OCI-LY7 (cell line): Measurements from ENCODE around the gene GPD1L. TPM values are rescaled to one million over a fixed set of nuclear protein-coding genes. Genes with fewer than 3 reads are reported as not detected.

Experiments
- BruUV-seq: library from RNA; stranded (reverse); fragments of 400-500 nt; replicated peaks from 2 replicates; lab custom pipeline; 2021; lab: Mats Ljungman, UMichigan
- CTCF ChIA-PET: fragments of 300-600 bp; sonication (Branson Sonifier 250); formaldehyde crosslinking; loops from one replicate; lab custom pipeline; 2022; ENCODE audit warnings: antibody characterized with exemption; ENCODE audit not compliant: unreplicated experiment; lab: Charles Lee
- POLR2A ChIA-PET: fragments of 300-600 bp; sonication (Branson Sonifier 250); formaldehyde crosslinking; loops from one replicate; lab custom pipeline; 2022; ENCODE audit warnings: antibody characterized with exemption; lab: Charles Lee
- DNase-seq: peaks from one replicate; pipeline ENCODE4 v3.0.0-alpha.2; 2015; ENCODE audit warnings: low spot score
- H2AFZ ChIP-seq: fragments of 200-600 bp; sonication (generic), shearing (Covaris generic); 2 replicates; pipeline ENCODE4 v1.6.1; 2014; ENCODE audit warnings: mild to moderate bottlenecking, antibody characterized with exemption, low read length, moderate library complexity
- H3K27ac ChIP-seq: fragments of 200-600 bp; sonication (generic); 2 replicates; pipeline ENCODE4 v1.5.1; 2014; ENCODE audit warnings: mixed run types, low read depth, mild to moderate bottlenecking, moderate library complexity, low read length, inconsistent platforms; ENCODE audit not compliant: poor library complexity, severe bottlenecking
- H3K36me3 ChIP-seq: fragments of 200-600 bp; sonication (generic); 2 replicates; pipeline ENCODE4 v1.6.1; 2014; ENCODE audit warnings: mild to moderate bottlenecking, antibody characterized with exemption, low read length, moderate library complexity, mixed read lengths; ENCODE audit not compliant: insufficient read depth
- H3K4me1 ChIP-seq: fragments of 200-600 bp; sonication (generic); 2 replicates; pipeline ENCODE4 v1.5.1; 2014; ENCODE audit warnings: mild to moderate bottlenecking, low read length; ENCODE audit not compliant: insufficient read depth, poor library complexity, severe bottlenecking
- H3K4me2 ChIP-seq: fragments of 200-600 bp; sonication (generic); 2 replicates; pipeline ENCODE4 v1.6.1; 2014; ENCODE audit warnings: mild to moderate bottlenecking, low read length
- H3K4me3 ChIP-seq: fragments of 200-600 bp; sonication (generic); 2 replicates; pipeline ENCODE4 v1.5.1; 2014; ENCODE audit warnings: mild to moderate bottlenecking, low read depth, low read length; ENCODE audit not compliant: poor library complexity, severe bottlenecking
- H3K79me2 ChIP-seq: fragments of 200-600 bp; sonication (generic); 2 replicates; pipeline ENCODE4 v1.6.1; 2016; ENCODE audit warnings: low read depth, mild to moderate bottlenecking, low read length, moderate library complexity, mixed read lengths; ENCODE audit not compliant: insufficient read depth
- H3K9me2 ChIP-seq: fragments of 200-600 bp; sonication (generic); 2 replicates; pipeline ENCODE4 v1.6.1; 2016; ENCODE audit warnings: mild to moderate bottlenecking, low read length, mixed read lengths; ENCODE audit not compliant: insufficient read depth
- H3K9me3 ChIP-seq: fragments of 200-600 bp; sonication (generic); 2 replicates; pipeline ENCODE4 v1.6.1; 2014; ENCODE audit warnings: mild to moderate bottlenecking, mixed run types, low read length, mixed read lengths
- H4K20me1 ChIP-seq: fragments of 200-600 bp; sonication (generic); 2 replicates; pipeline ENCODE4 v1.6.1; 2014; ENCODE audit warnings: mild to moderate bottlenecking, antibody characterized with exemption, low read length, moderate library complexity, mixed read lengths; ENCODE audit not compliant: insufficient read depth
- EZH2phosphoT487 ChIP-seq: fragments of 200-600 bp; sonication (generic); IDR thresholded peaks from 2 replicates; pipeline ENCODE4 v1.6.1; 2018; ENCODE audit warnings: low read depth, borderline replicate concordance, mild to moderate bottlenecking, mixed run types, antibody characterized with exemption, low read length, moderate library complexity, mixed read lengths
- intact Hi-C: fragments of 100-400 bp; cut with micrococcal nuclease; formaldehyde crosslinking; loops from one replicate; pipeline ENCODE4 v1.10.0; 2022; ENCODE audit not compliant: unreplicated experiment
- total RNA-seq, 2 experiments: library from RNA; depleted of rRNA in 1 of 2; stranded (reverse); fragments of >200 nt in 1 of 2; shearing (Covaris generic) in 1 of 2; gene quantifications; 2 replicates each; pipeline ENCODE4 v1.2.3, GENCODE V29; 2014 to 2022
- TF ChIP-seq, protein P1 (sequence below): fragments of 200-600 bp; sonication (generic); conservative IDR thresholded peaks from 2 replicates; pipeline ENCODE4 v1.5.1; 2014; ENCODE audit warnings: mild to moderate bottlenecking, antibody characterized with exemption, low read length, moderate library complexity, mixed read lengths

Gene GPD1L
- total RNA-seq, 2 experiments from 2014 or later = 27.5 to 29.2 TPM

DNA sequence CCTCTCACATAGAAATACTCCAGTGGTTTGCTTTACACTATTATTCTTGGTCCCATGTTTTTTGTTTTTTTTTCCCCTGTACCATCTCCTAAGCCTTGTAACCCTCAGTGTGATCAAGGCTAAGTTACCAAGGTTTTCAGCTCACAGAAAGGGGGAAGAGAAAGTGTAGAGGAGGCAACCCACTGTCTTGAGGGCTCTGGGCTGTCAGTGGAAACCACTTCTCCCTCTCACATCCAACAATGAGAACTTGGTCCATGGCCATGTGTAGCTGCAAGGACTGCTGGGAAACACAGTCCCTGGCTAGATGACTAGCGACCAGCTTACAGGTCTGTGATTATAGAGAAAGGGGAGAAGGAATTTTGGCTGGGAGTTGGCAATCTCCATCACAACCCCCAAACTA is 30.3 kb downstream of the GPD1L start:
- POLR2A ChIA-PET = no interaction called here
- no peak for DNase-seq
- H3K9me3 ChIP-seq = no peaks in the 10 kb centered on the region
- no peak overlapping the region for H3K27ac ChIP-seq
- H3K9me2 ChIP-seq = no peaks in the 10 kb centered on the region
- no peak overlapping the region for H3K4me3 ChIP-seq
- peaks cover 17% of the 10 kb centered on the region for H3K4me1 ChIP-seq
- TF ChIP-seq EZH2phosphoT487 = no peak
- TF ChIP-seq, protein P1, sequence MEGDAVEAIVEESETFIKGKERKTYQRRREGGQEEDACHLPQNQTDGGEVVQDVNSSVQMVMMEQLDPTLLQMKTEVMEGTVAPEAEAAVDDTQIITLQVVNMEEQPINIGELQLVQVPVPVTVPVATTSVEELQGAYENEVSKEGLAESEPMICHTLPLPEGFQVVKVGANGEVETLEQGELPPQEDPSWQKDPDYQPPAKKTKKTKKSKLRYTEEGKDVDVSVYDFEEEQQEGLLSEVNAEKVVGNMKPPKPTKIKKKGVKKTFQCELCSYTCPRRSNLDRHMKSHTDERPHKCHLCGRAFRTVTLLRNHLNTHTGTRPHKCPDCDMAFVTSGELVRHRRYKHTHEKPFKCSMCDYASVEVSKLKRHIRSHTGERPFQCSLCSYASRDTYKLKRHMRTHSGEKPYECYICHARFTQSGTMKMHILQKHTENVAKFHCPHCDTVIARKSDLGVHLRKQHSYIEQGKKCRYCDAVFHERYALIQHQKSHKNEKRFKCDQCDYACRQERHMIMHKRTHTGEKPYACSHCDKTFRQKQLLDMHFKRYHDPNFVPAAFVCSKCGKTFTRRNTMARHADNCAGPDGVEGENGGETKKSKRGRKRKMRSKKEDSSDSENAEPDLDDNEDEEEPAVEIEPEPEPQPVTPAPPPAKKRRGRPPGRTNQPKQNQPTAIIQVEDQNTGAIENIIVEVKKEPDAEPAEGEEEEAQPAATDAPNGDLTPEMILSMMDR = no peak
- H3K79me2 ChIP-seq = no peaks in the 10 kb centered on the region
- peaks cover 41% of the 10 kb centered on the region for H3K36me3 ChIP-seq
- CTCF ChIA-PET = no interaction called here
- no peak overlapping the region for H2AFZ ChIP-seq
- no peaks in the 10 kb centered on the region for H4K20me1 ChIP-seq
- no peak overlapping the region for H3K4me2 ChIP-seq
- BruUV-seq = no TSS peak
- intact Hi-C loops = no loop called here

DNA sequence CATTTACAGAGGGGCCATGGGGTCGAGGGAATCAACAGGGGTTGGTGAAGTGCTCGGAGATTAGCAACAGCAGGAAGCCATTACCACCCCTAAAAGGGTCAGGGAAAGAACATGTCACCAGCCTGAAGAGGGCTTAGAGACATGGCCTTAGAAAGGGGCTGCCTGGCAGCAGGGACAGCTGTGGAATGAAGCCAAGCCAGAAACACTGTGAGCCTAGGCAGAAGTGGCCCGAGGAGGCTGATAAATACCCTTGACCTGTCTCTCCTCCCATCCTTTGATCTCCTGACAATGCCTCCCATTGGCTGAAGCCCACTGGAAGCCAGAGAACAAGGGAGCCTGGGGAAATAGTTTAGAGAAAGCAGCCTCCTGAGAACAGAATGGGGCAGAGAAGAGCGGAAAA is 31.4 kb downstream of the GPD1L start:
- POLR2A ChIA-PET = no interaction called here
- Histone ChIP-seq H3K4me3 (no peak overlapping the region), H3K9me3 (no peaks in the 10 kb centered on the region), H3K36me3 (peaks cover 46% of the 10 kb centered on the region), H3K79me2 (no peaks in the 10 kb centered on the region), H3K4me1 (peaks cover 17% of the 10 kb centered on the region), H3K4me2 (peak overlapping the region; percentile 49; the same call in 1 of the 2 replicates), H3K27ac (no peak overlapping the region), H2AFZ (no peak overlapping the region), H3K9me2 (no peaks in the 10 kb centered on the region), H4K20me1 (no peaks in the 10 kb centered on the region)
- CTCF ChIA-PET = interaction anchor here (1.1 kb wide), 1 partner anchor 118 kb away, joined by 3 read pairs; no protein-coding TSS in a partner anchor
- intact Hi-C loops = no loop called here
- BruUV-seq = no TSS peak
- no peak for TF ChIP-seq EZH2phosphoT487
- TF ChIP-seq, protein P1 = no peak
- no peak for DNase-seq

DNA sequence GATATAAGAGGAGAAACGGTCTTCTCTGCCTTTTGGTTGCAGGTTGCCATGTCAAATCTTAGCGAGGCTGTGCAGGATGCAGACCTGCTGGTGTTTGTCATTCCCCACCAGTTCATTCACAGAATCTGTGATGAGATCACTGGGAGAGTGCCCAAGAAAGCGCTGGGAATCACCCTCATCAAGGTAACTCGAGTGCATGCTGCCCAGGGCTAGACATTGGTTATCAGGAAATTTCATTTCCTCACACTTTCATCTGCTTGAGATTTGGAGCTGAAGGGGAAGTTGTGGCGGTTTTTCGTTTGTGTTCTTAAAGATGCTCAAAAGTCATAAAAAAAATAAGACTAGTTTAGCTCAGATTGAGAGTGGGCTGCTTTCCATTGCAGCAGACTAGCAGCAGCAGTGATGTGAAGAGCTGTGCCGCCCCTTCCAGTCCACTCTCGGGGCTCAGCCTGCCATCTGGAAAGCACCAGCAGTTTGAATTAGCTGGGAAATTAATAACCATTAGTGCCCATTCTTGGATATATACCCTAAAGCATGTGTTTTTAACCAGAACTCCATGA is 32.2 kb downstream of the GPD1L start:
- ChIA-PET POLR2A (interaction anchor here (0.6 to 1.4 kb wide), 4 partner anchors 9 to 607 kb away, joined by 3 to 5 read pairs (median 4); no protein-coding TSS in a partner anchor), CTCF (interaction anchor here (0.8 to 1.1 kb wide), 2 partner anchors 9 to 119 kb away, joined by 3 read pairs; no protein-coding TSS in a partner anchor)
- peaks cover 51% of the 10 kb centered on the region for H3K36me3 ChIP-seq
- no TSS peak for BruUV-seq
- peak overlapping the region; percentile 49 for H3K4me2 ChIP-seq
- H3K9me3 ChIP-seq = no peaks in the 10 kb centered on the region
- H3K4me1 ChIP-seq = peaks cover 17% of the 10 kb centered on the region
- DNase-seq = peak; percentile 34
- H2AFZ ChIP-seq = no peak overlapping the region
- H3K4me3 ChIP-seq = no peak overlapping the region
- no peaks in the 10 kb centered on the region for H4K20me1 ChIP-seq
- no peaks in the 10 kb centered on the region for H3K9me2 ChIP-seq
- intact Hi-C loops = no loop called here
- H3K79me2 ChIP-seq = no peaks in the 10 kb centered on the region
- TF ChIP-seq, protein P1 = no peak
- no peak for TF ChIP-seq EZH2phosphoT487
- peak overlapping the region; percentile 2 for H3K27ac ChIP-seq
